CD4-positive, alpha-beta T cell treated with Interleukin-4 for 1 hour (primary cell): ENCODE results near the gene ASH1L.
"Not testable (repeated sequence)": the region's sequence is repeated elsewhere in the genome, so short reads cannot be mapped to it uniquely, and the experiment has no call there.

Experiments
- DNase-seq, 2 donors: peaks; one replicate each; pipeline ENCODE4 v3.0.0-alpha.2; 2020 to 2022

ASH1L gene

GRCh38 chr1:155304558-155305063 lies 258.0 kb downstream of the ASH1L start:
- no peak for DNase-seq

- DNase-seq: no peak
These were observed 261.2 kb downstream of the ASH1L start, which contains the start of gene PKLR for GRCh38 chr1:155301342-155301841. Gene PKLR, minus strand, starts transcription at chr1:155301438. Its CDS starts 43 bp downstream, at chr1:155301395.

- DNase-seq: no peak
These were observed 261.9 kb downstream of the ASH1L start for GRCh38 chr1:155300553-155301329.

GRCh38 chr1:155300024-155300423 lies 262.6 kb downstream of the ASH1L start:
- DNase-seq: no peak

GRCh38 chr1:155297384-155297783 lies 265.2 kb downstream of the ASH1L start:
- DNase-seq: no peak

- DNase-seq: no peak
These were observed 265.9 kb downstream of the ASH1L start for GRCh38 chr1:155296661-155297060.

- DNase-seq: no peak
These were observed 266.7 kb downstream of the ASH1L start for GRCh38 chr1:155295942-155296267.

GRCh38 chr1:155295183-155295941 lies 267.2 kb downstream of the ASH1L start:
- DNase-seq: no peak

GRCh38 chr1:155294520-155295182 lies 268.0 kb downstream of the ASH1L start:
- no peak for DNase-seq

- DNase-seq: no peak
These were observed 269.4 kb downstream of the ASH1L start for GRCh38 chr1:155293086-155293749.

- not testable (repeated sequence) for DNase-seq
These were observed 271.6 kb downstream of the ASH1L start for GRCh38 chr1:155291006-155291405.

GRCh38 chr1:155287987-155288543 lies 274.5 kb downstream of the ASH1L start:
- no peak for DNase-seq

GRCh38 chr1:155286544-155286943 lies 276.1 kb downstream of the ASH1L start:
- DNase-seq: no peak

- no peak for DNase-seq
These were observed 277.0 kb downstream of the ASH1L start for GRCh38 chr1:155285631-155286044.
